NCI-H748 treated with DMSO at 0.1 percent for 48 hours (cell line): ENCODE data around the gene HAS3.
"Not testable (repeated sequence)": the region's sequence is repeated elsewhere in the genome, so short reads cannot be mapped to it uniquely, and the experiment has no call there.

Source experiments
- DNase-seq: peaks from one replicate; lab custom pipeline; 2025; lab: John Stamatoyannopoulos, UW

The HAS3 gene

GRCh38 chr16:69105501-69106361, at the start of gene HAS3:
TSS of gene HAS3 (plus strand) at chr16:69105653. CDS start at chr16:69109396, 3,743 bp downstream.
- peak; percentile 24 for DNase-seq

- no peak for DNase-seq
Observed at GRCh38 chr16:69055980-69056379, 49.5 kb upstream of the HAS3 start.

- no peak for DNase-seq
Observed at GRCh38 chr16:69056421-69056820, 49.0 kb upstream of the HAS3 start.

GRCh38 chr16:69057400-69058378, 47.8 kb upstream of the HAS3 start:
- DNase-seq = no peak

DNA sequence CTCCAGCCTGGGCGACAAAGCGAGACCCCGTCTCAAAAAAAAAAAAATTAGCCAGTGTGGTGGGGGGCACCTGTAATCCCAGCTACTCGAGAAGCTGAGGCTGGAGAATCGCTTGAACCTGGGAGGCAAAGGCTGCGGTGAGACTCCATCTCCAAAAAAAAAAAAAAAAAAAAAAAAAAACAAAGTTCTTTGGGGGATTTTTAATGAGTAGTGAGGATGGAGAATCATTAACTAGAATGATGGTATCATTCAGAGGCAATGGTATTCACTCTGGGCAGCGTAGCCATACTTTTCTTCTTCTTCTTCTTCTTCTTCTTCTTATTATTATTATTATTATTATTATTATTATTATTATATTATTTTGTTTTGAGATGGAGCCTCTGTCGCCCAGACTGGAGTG, 42.0 kb upstream of the HAS3 start:
- not testable (repeated sequence) for DNase-seq

DNA sequence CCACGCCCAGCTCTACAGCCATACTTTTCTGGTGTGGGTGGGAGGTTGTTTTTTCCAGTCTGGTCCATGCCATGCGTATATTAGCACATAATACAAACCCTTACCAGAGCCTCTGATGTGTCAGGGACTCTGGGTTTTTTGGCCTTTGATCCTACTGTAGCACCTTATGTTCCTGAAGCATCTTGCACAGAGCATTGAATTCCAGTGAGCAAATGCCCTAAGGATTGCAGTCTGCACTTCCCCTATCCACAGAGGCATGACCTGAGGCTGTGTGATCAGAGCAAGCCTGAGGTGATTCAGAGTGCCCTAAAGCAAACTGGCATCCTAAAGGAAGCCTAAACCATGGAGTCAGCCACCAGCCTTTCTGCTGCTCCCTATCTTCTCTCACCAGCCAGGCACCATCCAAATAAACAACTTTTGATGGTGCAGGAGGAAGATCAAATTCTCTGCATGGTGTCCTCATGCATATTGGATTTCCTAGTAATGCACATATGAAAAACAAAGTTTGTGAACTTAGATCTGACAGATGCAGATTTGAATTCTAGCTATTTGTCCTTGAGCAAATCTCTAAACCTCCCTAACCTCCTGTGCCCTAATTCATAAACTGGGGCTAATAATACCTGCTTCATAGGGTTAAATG, 41.2 kb upstream of the HAS3 start:
- no peak for DNase-seq

GRCh38 chr16:69064764-69065313, 40.6 kb upstream of the HAS3 start:
- no peak for DNase-seq

GRCh38 chr16:69069504-69069903, 35.9 kb upstream of the HAS3 start:
- DNase-seq = no peak

- no peak for DNase-seq
Observed at GRCh38 chr16:69071036-69071435, 34.4 kb upstream of the HAS3 start.

DNA sequence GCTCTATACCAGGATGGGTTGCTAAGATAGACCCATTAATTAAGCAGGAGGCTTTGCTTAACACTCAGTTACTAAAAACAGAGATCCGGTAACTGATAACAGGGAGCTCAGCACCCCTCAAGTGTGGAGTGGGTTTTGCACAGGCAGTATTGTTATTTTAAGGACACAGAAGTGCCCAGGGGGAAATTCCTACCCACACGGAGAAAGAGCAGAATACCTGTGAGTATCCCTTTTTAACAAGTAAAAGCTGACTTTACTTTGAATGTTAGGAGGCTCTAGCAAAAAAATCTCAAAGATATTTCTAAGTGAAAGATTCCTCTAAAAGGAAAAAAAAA, 32.8 kb upstream of the HAS3 start:
- no peak for DNase-seq

- no peak for DNase-seq
Observed at GRCh38 chr16:69073181-69073702, 32.2 kb upstream of the HAS3 start.

- DNase-seq = no peak
Observed at GRCh38 chr16:69077251-69077650, 28.2 kb upstream of the HAS3 start.

- DNase-seq = no peak
Observed at GRCh38 chr16:69078073-69078472, 27.4 kb upstream of the HAS3 start.

- DNase-seq = no peak
Observed at GRCh38 chr16:69079697-69080096, 25.8 kb upstream of the HAS3 start.

DNA sequence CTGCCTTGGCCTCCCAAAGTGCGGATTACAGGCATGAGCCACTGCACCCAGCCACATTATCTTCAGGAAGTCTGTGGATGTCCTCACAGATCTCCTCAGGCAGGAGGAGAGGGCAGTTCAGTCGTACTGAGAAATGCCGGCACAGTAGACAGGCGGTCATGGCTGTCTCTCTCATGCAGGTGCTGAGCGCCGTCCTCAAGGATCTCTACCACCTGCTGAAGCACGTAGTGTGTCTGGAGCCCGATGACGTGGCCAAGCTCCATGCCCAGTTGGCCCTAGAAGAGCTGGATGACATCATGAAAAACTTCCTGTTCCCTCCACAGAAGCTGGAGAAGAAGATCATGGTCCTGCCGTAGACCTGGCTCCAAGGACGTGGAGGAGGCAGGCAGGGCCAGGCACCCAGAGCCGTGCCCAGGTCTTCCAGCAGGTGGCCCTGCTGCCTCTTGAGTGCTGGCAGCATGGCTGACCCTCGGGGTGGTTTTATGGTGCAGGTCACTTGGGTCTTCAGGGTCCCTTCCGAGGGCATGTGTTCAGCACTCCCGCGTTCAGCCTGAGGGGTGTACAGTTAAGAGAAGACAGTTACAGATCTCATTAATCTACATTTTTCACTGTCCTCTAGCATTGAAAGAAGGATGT, 22.0 kb upstream of the HAS3 start:
- DNase-seq = no peak

DNA sequence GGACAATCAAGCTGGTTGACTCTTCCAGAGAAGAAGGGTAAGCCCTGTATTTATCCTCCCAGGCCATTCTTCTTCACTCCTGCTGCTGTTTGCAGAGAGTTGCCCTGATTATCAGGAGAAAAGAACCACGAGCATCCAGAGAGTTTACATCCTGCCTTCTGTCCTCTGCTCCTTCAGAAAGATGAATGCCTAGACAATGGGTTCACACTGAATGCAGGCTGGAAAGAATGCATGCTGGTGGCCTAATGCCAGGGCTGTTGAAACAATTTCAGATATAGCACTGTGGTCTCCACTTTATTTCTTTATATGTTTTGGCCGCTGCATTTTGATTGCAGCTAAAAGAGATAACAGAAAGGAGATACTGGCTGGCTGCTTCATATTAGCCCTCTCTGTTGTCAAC, 21.2 kb upstream of the HAS3 start:
- no peak for DNase-seq

GRCh38 chr16:69085032-69085695, 20.3 kb upstream of the HAS3 start:
- DNase-seq = no peak

DNA sequence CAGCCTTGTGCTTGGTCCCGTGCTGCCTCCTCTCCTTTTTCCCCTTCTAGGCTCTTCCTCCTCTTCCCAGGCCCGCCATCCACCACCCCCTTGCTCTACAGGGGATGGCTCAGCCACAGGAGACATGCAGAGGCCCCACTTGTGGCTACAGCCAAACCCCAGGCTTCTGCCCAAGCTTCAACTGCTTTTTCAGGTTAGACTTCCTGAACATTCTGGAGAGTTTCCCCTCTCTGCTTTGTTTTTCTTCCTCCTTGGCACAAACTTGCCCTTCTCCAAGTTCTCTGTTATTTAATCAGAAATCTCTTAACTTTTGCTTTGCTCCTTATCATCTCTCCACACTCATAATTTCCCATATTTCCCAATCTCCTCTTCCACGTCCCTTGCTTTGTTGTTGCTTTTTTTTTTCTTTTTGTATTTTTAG, 18.3 kb upstream of the HAS3 start:
- DNase-seq = no peak

DNA sequence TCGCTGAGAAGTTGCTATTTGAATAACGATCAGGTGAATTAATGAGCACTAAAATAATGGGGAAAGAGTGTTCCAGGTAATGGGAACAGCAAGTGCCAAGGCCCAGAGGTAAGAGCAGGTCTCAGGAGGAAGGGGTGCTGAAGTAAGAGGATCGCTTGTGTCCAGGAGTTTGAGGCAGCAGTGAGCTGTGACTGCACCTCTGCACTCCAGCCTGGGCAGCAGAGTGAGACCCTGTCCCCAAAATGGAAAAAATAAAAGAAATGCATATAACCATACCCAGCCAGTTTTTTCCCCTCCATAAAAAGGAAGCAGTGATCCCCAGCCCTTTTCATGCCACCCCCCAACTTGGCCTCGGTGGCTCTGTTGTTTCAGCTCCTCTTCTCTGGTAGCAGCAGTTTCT, 16.8 kb upstream of the HAS3 start:
- no peak for DNase-seq

DNA sequence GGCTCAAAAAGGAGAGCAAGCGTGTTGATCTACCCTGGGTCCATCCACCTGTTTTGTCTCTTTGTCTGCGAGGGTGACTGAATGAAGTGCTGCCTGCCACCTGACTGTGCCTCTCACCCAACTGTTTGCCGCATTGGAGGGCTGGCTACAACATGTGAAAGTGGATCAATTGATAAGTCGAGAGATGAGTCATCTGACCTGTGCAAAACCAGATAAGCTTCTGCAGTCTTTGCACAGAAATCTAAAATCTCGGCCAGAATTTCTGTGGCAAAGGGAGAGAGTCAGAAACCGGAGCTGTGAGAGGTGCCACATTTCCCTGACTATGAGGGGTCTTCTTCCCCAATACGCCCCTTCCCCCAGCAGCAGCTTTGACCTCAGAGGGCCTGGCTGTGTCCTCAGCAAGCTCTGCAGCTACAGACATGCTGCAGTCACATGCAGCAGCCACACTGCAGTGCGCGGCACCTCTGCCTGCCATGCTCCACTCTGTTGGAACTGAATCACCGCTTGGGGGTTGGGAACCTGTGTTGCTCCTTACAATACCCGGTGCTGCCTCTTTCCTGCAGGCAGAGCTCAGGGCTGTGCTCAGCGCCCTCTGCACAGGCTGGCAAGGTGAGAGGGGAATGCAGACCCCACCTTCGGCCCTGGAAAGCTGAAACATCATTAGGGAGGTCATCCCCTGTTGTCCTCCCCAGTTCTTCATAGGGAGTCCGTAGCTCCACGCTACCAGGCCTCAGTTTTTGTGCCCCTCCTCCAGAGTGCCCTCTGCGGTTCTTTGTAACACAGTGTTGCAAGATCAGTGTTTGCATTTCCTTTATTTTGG, 16.2 kb upstream of the HAS3 start:
- no peak for DNase-seq
